GM23248 (cell line): ENCODE results near the gene TMEM131.

Experiments
- EZH2 ChIP-seq: fragments of 200-600 bp; sonication (generic); IDR thresholded peaks from 2 replicates; pipeline ENCODE4 v1.6.1; 2018; ENCODE audit warnings: antibody characterized with exemption, mild to moderate bottlenecking; ENCODE audit not compliant: insufficient read depth, poor library complexity, severe bottlenecking
- EZH2phosphoT487 ChIP-seq: fragments of 200-600 bp; sonication (generic); IDR thresholded peaks from 2 replicates; pipeline ENCODE4 v1.6.1; 2018; ENCODE audit warnings: antibody characterized with exemption, moderate library complexity, mild to moderate bottlenecking, low read depth; ENCODE audit not compliant: insufficient read depth

- TF ChIP-seq EZH2phosphoT487 (no peak), EZH2 (no peak)
Measured at GRCh38 chr2:97805776-97806175, 190.0 kb downstream of the TMEM131 start.
